GM18507 (cell line): Measurements from ENCODE around the gene SYTL5.
A peak's percentile ranks its signal among the peaks of the same experiment; 100 is the strongest.

Experiments
- DNase-seq: peaks from one replicate; pipeline ENCODE4 v3.0.0; 2011; ENCODE audit warnings: low read depth; ENCODE audit not compliant: insufficient read length; ENCODE audit errors: extremely low spot score
- FAIRE-seq: peaks from 2 replicates; lab custom pipeline; 2011; peaks lifted over from hg19 to GRCh38; lab: Jason Lieb, UNC

Gene SYTL5

GRCh38 chrX:38008658-38009057 is 2.3 kb downstream of the SYTL5 start:
- FAIRE-seq (no peak), DNase-seq (no peak)

- FAIRE-seq = no peak
- no peak for DNase-seq
Observed at GRCh38 chrX:38009641-38010040, 3.3 kb downstream of the SYTL5 start.

- FAIRE-seq (no peak), DNase-seq (no peak)
Observed at GRCh38 chrX:38018766-38019425, 12.5 kb downstream of the SYTL5 start.

GRCh38 chrX:38028300-38028699 is 21.9 kb downstream of the SYTL5 start:
- DNase-seq (no peak), FAIRE-seq (no peak)

GRCh38 chrX:38036466-38036865 is 30.1 kb downstream of the SYTL5 start:
- no peak for FAIRE-seq
- DNase-seq = no peak

- peak; percentile 46 for FAIRE-seq
Observed at GRCh38 chrX:38038501-38038900, 32.1 kb downstream of the SYTL5 start.

GRCh38 chrX:38041237-38041636 is 34.9 kb downstream of the SYTL5 start:
- no peak for FAIRE-seq

More at GRCh38 chrX:38038501-38038900, 32.1 kb downstream of the SYTL5 start:
- DNase-seq = no peak

GRCh38 chrX:38044701-38045100 is 38.3 kb downstream of the SYTL5 start:
- FAIRE-seq (no peak), DNase-seq (no peak)

More at GRCh38 chrX:38041237-38041636, 34.9 kb downstream of the SYTL5 start:
- DNase-seq = no peak

- no peak for FAIRE-seq
- no peak for DNase-seq
Observed at GRCh38 chrX:38045538-38046096, 39.3 kb downstream of the SYTL5 start.

GRCh38 chrX:38048886-38049285 is 42.5 kb downstream of the SYTL5 start:
- FAIRE-seq (no peak), DNase-seq (no peak)

GRCh38 chrX:38050806-38051205 is 44.5 kb downstream of the SYTL5 start:
- FAIRE-seq (no peak), DNase-seq (no peak)

GRCh38 chrX:38052096-38052495 is 45.7 kb downstream of the SYTL5 start:
- DNase-seq (no peak), FAIRE-seq (no peak)

- FAIRE-seq = no peak
- no peak for DNase-seq
Observed at GRCh38 chrX:38055170-38055847, 49.0 kb downstream of the SYTL5 start.

- DNase-seq (no peak), FAIRE-seq (no peak)
Observed at GRCh38 chrX:38060331-38060878, 54.1 kb downstream of the SYTL5 start.

GRCh38 chrX:38061335-38061734 is 55.0 kb downstream of the SYTL5 start:
- peak; percentile 35 for FAIRE-seq
- DNase-seq = no peak

- DNase-seq (no peak), FAIRE-seq (peak; percentile 35)
Observed at GRCh38 chrX:38066934-38067333, 60.6 kb downstream of the SYTL5 start.

- FAIRE-seq = no peak
- no peak for DNase-seq
Observed at GRCh38 chrX:38069273-38069672, 62.9 kb downstream of the SYTL5 start.

- DNase-seq = no peak
- no peak for FAIRE-seq
Observed at GRCh38 chrX:38069991-38070390, 63.6 kb downstream of the SYTL5 start.

GRCh38 chrX:38079463-38079862 is 73.1 kb downstream of the SYTL5 start:
- FAIRE-seq = no peak
- DNase-seq = no peak

- DNase-seq = no peak
- FAIRE-seq = no peak
Observed at GRCh38 chrX:38080808-38081207, 74.5 kb downstream of the SYTL5 start.

GRCh38 chrX:38081909-38082308 is 75.6 kb downstream of the SYTL5 start:
- FAIRE-seq = no peak
- DNase-seq = no peak
